Large intestine (tissue), 3 donors: ENCODE measurements around the gene NMRAL1. TPM values are rescaled to one million over a fixed set of nuclear protein-coding genes. Genes with fewer than 3 reads are reported as not detected.

Source experiments
- DNase-seq, 2 donors: peaks; one replicate each; pipeline versions ENCODE4 v3.0.0 to v3.0.0-alpha.2; 2013
- H3K27ac ChIP-seq: one replicate; pipeline ENCODE4 v1.5.1; 2013; ENCODE audit warnings: low read length
- H3K27me3 ChIP-seq: 2 replicates; pipeline ENCODE4 v1.6.1; 2013; ENCODE audit warnings: low read length; ENCODE audit not compliant: control insufficient read depth, insufficient read depth
- H3K36me3 ChIP-seq: 2 replicates; pipeline ENCODE4 v1.6.1; 2013; ENCODE audit warnings: low read length; ENCODE audit not compliant: control insufficient read depth, insufficient read depth
- H3K4me1 ChIP-seq: one replicate; pipeline ENCODE4 v1.6.1; 2013; ENCODE audit warnings: low read length; ENCODE audit not compliant: control insufficient read depth, insufficient read depth
- H3K4me3 ChIP-seq: one replicate; pipeline ENCODE4 v1.5.1; 2013; ENCODE audit warnings: low read length
- H3K9me3 ChIP-seq: one replicate; pipeline ENCODE4 v1.6.1; 2013; ENCODE audit warnings: mild to moderate bottlenecking, low read depth, low read length, moderate library complexity; ENCODE audit not compliant: control insufficient read depth
- WGBS: methylation state at CpG from one replicate; pipeline ENCODE4 v1.1.5; 2013; ENCODE audit warnings: low lambda C conversion rate; ENCODE audit not compliant: insufficient coverage; 5-methylcytosine and 5-hydroxymethylcytosine counted together
- polyA plus RNA-seq: library from polyadenylated mRNA; unstranded; fragments of 120-200 nt; gene quantifications from one replicate; pipeline ENCODE4 v1.2.1, GENCODE V29; 2013

Gene NMRAL1
- polyA plus RNA-seq, 1 donor: 37.7 TPM

GRCh38 chr16:4412854-4413253 lies 61.6 kb downstream of the NMRAL1 start:
- no peak for DNase-seq
- Histone ChIP-seq H3K4me3 (no peak overlapping the region), H3K27ac (no peak overlapping the region), H3K27me3 (no peaks in the 10 kb centered on the region), H3K9me3 (no peaks in the 10 kb centered on the region), H3K36me3 (peaks cover 33% of the 10 kb centered on the region), H3K4me1 (peaks cover 17% of the 10 kb centered on the region)
- no CpG with 5 or more reads among the region's 4 CpGs for WGBS

DNA sequence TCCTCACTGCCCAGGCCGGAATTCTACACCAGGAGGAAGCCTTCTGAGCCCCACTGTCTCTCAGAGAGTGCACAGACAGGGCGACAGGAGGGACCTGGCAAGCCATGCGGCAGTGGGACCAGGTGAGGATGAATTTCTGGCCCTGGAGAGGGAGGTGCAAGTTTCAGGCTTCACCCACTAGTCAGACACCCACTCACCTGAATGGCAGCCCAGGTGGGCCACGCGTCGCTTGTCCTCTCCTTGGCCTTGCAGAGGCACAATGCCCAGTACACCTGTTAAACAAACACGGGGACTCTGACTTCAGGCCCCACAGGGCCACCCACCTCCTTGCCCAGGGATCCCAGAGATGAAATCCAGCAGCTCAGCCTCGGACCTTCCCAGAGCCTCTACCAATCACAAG lies 62.3 kb downstream of the NMRAL1 start:
- DNase-seq: no peak
- no CpG with 5 or more reads among the region's 8 CpGs for WGBS

More for the DNA sequence above, 62.3 kb downstream of the NMRAL1 start:
- Histone ChIP-seq H3K27ac (no peak overlapping the region), H3K36me3 (peaks cover 40% of the 10 kb centered on the region), H3K4me3 (no peak overlapping the region), H3K4me1 (peaks cover 17% of the 10 kb centered on the region), H3K27me3 (no peaks in the 10 kb centered on the region), H3K9me3 (no peaks in the 10 kb centered on the region)

Other genes with a start within 250 kb of the NMRAL1 start
- gene SRL, start 232.5 kb downstream of the NMRAL1 start, polyA plus RNA-seq: 2.3 TPM
- 13.7 TPM for gene TFAP4, start 201.6 kb downstream of the NMRAL1 start, polyA plus RNA-seq
- 11.5 TPM for gene GLIS2, start 158.6 kb downstream of the NMRAL1 start, polyA plus RNA-seq
- gene PAM16, start 123.3 kb downstream of the NMRAL1 start, polyA plus RNA-seq: 37.9 TPM
- 5.7 TPM for gene VASN, start 102.8 kb downstream of the NMRAL1 start, polyA plus RNA-seq
- 41.4 TPM for gene CORO7, start 58.0 kb downstream of the NMRAL1 start, polyA plus RNA-seq
- 46.0 TPM for gene DNAJA3, start 48.8 kb downstream of the NMRAL1 start, polyA plus RNA-seq
- gene HMOX2, start 1.8 kb upstream of the NMRAL1 start, polyA plus RNA-seq: 47.6 TPM
- gene CDIP1, start 64.1 kb upstream of the NMRAL1 start, polyA plus RNA-seq: 44.6 TPM
- gene C16orf96, start 81.7 kb upstream of the NMRAL1 start, polyA plus RNA-seq: 0.18 TPM
- gene UBALD1, start 140.3 kb upstream of the NMRAL1 start, polyA plus RNA-seq: 28.4 TPM
- gene MGRN1, start 150.2 kb upstream of the NMRAL1 start, polyA plus RNA-seq: 52.9 TPM
- 42.5 TPM for gene NUDT16L1, start 218.9 kb upstream of the NMRAL1 start, polyA plus RNA-seq